Activated CD8-positive, alpha-beta memory T cell treated with anti-CD3 and anti-CD28 coated beads, Interleukin-2, amount 50 U/mL, for 1 hour (primary cell): ENCODE measurements around the gene TMC2.
"Not testable (repeated sequence)": the region's sequence is repeated elsewhere in the genome, so short reads cannot be mapped to it uniquely, and the experiment has no call there.

ENCODE experiments used
- DNase-seq: peaks from one replicate; pipeline ENCODE4 v3.0.0-alpha.2; 2020; ENCODE audit errors: extremely low read depth

The TMC2 gene, protein sequence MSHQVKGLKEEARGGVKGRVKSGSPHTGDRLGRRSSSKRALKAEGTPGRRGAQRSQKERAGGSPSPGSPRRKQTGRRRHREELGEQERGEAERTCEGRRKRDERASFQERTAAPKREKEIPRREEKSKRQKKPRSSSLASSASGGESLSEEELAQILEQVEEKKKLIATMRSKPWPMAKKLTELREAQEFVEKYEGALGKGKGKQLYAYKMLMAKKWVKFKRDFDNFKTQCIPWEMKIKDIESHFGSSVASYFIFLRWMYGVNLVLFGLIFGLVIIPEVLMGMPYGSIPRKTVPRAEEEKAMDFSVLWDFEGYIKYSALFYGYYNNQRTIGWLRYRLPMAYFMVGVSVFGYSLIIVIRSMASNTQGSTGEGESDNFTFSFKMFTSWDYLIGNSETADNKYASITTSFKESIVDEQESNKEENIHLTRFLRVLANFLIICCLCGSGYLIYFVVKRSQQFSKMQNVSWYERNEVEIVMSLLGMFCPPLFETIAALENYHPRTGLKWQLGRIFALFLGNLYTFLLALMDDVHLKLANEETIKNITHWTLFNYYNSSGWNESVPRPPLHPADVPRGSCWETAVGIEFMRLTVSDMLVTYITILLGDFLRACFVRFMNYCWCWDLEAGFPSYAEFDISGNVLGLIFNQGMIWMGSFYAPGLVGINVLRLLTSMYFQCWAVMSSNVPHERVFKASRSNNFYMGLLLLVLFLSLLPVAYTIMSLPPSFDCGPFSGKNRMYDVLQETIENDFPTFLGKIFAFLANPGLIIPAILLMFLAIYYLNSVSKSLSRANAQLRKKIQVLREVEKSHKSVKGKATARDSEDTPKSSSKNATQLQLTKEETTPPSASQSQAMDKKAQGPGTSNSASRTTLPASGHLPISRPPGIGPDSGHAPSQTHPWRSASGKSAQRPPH

DNA sequence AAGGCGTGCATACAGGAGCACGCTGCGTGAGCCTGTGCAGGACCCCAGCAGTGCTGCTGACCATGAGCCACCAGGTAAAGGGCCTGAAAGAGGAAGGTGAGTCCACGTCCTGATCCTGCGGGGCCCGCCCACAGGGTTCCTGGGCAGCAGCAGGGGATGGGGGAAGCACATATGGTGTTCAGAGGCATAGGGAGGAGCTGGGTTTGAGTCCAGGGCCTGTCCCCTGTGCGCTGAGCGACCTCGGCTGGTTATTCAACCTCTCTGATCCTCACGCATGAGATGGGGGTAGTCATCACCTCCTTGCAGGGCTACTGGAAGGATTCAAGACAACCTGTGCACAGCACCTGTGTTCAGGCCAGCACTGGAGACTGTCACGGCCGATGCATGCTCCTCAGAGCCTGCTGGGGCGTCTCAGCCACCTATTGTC is at the start of gene TMC2:
TMC2 (plus strand) TSS at position 14 of the 427 bp plus-strand sequence; CDS start at position 63, 49 bp downstream.
- DNase-seq = no peak

- not testable (repeated sequence) for DNase-seq
Observed at GRCh38 chr20:2502808-2503384, 33.5 kb upstream of the TMC2 start.

- DNase-seq = not testable (repeated sequence)
Observed at GRCh38 chr20:2504803-2505202, 31.6 kb upstream of the TMC2 start.

GRCh38 chr20:2506426-2506825 is 29.9 kb upstream of the TMC2 start:
- not testable (repeated sequence) for DNase-seq

GRCh38 chr20:2507464-2507863 is 28.9 kb upstream of the TMC2 start:
- no peak for DNase-seq

GRCh38 chr20:2507875-2508630 is 28.3 kb upstream of the TMC2 start:
- DNase-seq = no peak

GRCh38 chr20:2508631-2509467 is 27.5 kb upstream of the TMC2 start, which contains the start of gene ZNF343:
Gene ZNF343 (minus strand): TSS chr20:2508915. CDS start chr20:2493895, 15,020 bp downstream.
- no peak for DNase-seq

DNA sequence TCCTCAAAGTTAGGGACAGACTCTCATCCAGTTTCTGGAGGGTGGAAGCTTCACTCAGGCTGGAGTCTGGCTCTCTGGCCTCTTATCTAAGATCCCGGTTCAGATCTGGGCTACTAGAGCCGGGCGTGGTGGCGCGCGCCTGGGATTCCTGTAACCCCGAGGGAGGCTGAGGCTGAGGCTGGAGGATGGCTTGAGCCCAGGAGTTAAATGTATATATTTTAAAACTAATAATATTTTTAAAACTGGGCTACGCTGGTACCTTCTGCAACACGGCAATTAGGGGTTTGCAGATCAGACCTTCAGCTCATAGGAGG is 26.9 kb upstream of the TMC2 start:
- no peak for DNase-seq

DNA sequence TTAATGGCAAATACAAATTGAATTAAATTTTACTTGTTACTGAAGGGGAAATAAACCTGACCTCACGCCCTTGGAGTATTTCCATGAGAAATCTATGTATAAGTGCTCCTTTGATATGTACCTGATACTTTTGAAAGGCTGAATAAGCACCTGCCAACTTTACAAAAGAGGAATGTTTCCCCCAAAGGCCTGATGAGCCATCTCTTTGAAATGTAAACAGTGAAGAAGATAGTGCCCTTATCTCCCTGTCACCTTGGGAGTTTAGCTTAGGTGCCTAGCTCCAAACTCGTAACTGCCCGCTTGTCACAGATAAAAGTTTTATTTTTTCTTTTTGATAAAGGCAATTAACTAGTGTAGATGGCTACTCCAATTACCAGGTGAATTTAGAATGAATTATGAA is 26.6 kb upstream of the TMC2 start:
- no peak for DNase-seq

DNA sequence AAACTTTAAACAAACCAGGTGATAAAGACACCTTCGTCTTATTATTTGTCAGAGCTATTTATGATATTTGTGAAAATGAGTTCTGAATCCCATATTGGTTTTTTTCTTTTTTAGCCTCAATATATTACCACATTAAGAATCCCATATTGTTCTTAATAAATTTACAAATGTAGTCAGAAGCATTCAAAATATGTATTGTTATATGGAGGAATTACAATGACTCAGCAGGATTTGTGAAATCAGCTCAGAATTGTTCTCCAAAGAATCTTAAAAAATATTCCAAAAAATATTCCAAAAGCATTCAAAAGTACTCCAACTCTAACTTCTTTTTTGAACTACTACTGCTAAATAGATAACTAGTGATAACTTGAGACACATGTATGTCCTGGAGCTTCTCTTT is 21.2 kb upstream of the TMC2 start:
- no peak for DNase-seq

- no peak for DNase-seq
Observed at GRCh38 chr20:2516399-2516798, 20.0 kb upstream of the TMC2 start.

DNA sequence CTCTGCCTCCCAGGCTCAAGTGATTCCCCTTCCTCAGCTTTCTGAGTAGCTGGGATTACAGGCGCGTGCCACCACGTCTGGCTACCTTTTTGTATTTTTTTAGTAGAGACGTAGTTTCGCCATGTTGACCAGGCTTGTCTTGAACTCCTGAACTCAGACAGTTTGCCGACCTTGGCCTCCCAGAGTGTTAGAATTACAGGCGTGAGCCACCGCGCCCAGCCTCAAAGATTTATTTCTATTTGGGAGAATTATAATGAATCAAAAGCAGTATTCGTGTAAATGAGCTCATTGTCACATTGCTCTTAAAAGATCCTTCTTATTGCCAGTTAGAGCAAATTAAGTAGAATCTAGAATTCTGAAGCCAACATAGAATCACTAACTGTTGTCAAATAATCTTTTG is 18.3 kb upstream of the TMC2 start:
- no peak for DNase-seq

DNA sequence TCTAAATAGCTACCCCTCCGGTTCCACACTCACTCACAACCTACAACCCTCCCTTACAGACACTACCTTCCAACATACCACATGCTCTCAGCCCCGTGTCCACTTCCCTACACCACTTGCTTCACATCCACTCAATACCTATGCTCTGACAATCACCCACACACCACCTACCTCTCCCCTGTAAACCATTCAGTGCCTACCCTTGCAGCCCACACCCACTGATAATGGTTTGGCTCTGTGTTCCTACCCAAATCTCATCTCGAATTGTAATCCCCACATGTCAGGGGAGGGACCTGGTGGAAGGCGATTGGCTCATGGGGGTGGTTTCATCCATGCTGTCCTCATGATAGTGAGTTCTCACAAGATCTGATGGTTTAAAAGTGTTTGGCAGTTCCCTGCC is 17.8 kb upstream of the TMC2 start:
- no peak for DNase-seq

- no peak for DNase-seq
Observed at GRCh38 chr20:2519115-2519809, 17.1 kb upstream of the TMC2 start.

- DNase-seq = no peak
Observed at GRCh38 chr20:2520617-2521016, 15.8 kb upstream of the TMC2 start.

DNA sequence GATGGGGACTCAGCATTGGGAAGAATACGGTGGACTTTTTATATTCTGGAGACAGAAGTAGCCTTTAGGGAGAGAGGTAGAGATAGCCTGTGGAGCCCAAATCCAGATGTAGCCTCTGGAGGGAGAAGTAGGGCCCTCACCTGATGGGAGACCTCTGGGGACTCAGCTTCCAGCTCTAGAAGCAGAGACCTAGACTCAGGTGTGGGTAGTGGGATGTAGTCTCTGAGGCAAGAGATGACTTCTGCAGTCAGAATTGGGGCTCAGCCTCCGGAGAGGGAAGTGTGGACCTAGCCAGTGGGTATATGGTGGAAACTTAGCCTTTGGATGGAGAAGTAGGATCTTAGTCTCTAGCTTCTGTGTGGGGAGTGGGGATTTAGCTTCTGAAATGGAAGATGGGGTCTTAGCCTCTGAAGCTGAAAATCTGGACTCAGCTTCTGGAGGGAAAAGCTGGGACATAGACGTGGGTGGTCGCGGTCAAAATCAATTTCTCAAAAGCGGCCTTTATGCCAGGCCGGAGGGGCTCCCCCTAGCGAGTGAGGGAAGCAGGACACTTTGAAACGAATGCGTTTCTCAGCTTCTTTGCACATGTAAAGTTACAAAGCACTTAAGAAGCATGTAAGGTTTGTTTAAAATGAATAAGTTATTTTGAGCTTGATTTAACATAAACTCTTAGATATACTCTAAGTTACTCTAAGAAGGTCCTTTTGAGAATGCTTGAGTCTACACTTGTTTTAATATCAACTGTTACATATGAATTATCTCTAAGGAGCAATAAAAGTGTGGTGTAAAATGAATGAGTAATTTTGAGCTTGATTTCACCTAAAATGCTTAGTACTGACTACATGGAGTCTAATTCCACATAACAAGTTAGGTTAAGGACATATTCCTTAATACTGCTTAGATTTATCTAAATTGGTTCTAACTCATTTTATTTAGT is 14.7 kb upstream of the TMC2 start:
- no peak for DNase-seq

GRCh38 chr20:2522826-2523429 is 13.4 kb upstream of the TMC2 start:
- DNase-seq = not testable (repeated sequence)

- peak; percentile 66 for DNase-seq
Observed at GRCh38 chr20:2523919-2524708, 12.3 kb upstream of the TMC2 start.
